ENCODE measurements around the gene RAB9A. TPM values are rescaled to one million over a fixed set of nuclear protein-coding genes. Genes with fewer than 3 reads are reported as not detected.

The RAB9A gene
- total RNA-seq, 1 experiment from 2014 or later: 15.3 TPM

DNA sequence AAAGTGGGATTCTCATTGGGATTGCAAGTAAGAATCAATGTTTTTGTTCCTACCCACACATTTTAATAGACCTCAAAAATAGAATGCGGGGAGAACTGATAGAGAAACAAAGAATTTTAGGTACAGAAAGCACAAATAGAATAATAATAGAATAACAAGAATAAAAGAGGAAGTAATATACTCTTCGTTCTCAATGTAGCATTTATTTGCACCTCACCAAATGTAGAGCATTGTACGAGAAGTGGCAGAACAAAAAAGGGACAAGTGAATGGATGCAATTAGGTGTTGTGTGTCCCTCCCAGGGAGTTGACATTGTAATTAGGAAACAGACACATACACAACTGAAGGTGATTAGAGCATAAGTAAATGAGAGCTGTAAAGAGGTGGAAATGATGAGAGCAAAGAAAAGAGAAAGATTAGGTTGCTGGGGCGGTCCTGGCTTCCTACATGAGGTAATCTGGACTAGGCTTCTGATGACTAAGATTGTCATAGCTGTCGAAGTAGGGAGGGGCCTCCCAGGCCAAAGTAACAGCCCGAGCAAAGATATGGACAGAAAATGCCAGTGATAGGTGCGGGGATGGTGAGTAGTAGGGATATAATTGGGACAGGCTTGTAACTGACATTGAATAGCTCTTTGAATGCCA is 10.4 kb downstream of the RAB9A start:
- CTCF ChIA-PET: no interaction called here

GRCh38 chrX:13700380-13700779 is 11.5 kb downstream of the RAB9A start:
- ATAC-seq: no peak
- ChIA-PET POLR2A (no interaction called here), CTCF (no interaction called here)
- Histone ChIP-seq H3K27ac (ENCODE audit: low read length) (no peak overlapping the region), H3K9me3 (ENCODE audit: control insufficient read depth, insufficient read depth, low read depth, low read length) (no peaks in the 10 kb centered on the region), H3K4me3 (ENCODE audit: low read depth in 2 of 2, low read length in 2 of 2) (no peak overlapping the region), H3K27me3 (ENCODE audit: control insufficient read depth, insufficient read depth, low read length) (no peaks in the 10 kb centered on the region), H3K36me3 (ENCODE audit: control insufficient read depth, insufficient read depth, low read length) (no peaks in the 10 kb centered on the region), H3K4me1 (ENCODE audit: control insufficient read depth, insufficient read depth, low read length) (no peaks in the 10 kb centered on the region)
- intact Hi-C loops (cut with micrococcal nuclease; ENCODE audit: unreplicated experiment) (no loop called here), in situ Hi-C loops (cut with HindIII; ENCODE audit: low pct_unique_long_range_greater_than_20kb, low sequenced_read_pairs) (no loop called here)
- TF ChIP-seq CTCF (IDR thresholded peaks at IDR 0.05): no peak
- no peak for TF ChIP-seq SIN3A (IDR thresholded peaks at IDR 0.05; ENCODE audit: borderline replicate concordance, insufficient read depth, low read depth, low read length)
- TF ChIP-seq POLR2AphosphoS5 (IDR thresholded peaks at IDR 0.05; ENCODE audit: low read depth, low read length): no peak
- TF ChIP-seq, protein P1, sequence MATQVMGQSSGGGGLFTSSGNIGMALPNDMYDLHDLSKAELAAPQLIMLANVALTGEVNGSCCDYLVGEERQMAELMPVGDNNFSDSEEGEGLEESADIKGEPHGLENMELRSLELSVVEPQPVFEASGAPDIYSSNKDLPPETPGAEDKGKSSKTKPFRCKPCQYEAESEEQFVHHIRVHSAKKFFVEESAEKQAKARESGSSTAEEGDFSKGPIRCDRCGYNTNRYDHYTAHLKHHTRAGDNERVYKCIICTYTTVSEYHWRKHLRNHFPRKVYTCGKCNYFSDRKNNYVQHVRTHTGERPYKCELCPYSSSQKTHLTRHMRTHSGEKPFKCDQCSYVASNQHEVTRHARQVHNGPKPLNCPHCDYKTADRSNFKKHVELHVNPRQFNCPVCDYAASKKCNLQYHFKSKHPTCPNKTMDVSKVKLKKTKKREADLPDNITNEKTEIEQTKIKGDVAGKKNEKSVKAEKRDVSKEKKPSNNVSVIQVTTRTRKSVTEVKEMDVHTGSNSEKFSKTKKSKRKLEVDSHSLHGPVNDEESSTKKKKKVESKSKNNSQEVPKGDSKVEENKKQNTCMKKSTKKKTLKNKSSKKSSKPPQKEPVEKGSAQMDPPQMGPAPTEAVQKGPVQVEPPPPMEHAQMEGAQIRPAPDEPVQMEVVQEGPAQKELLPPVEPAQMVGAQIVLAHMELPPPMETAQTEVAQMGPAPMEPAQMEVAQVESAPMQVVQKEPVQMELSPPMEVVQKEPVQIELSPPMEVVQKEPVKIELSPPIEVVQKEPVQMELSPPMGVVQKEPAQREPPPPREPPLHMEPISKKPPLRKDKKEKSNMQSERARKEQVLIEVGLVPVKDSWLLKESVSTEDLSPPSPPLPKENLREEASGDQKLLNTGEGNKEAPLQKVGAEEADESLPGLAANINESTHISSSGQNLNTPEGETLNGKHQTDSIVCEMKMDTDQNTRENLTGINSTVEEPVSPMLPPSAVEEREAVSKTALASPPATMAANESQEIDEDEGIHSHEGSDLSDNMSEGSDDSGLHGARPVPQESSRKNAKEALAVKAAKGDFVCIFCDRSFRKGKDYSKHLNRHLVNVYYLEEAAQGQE (IDR thresholded peaks at IDR 0.05; ENCODE audit: insufficient read depth in 1 of 2, low read depth in 2 of 2, low read length in 1 of 2): no peak
- TF ChIP-seq TCF7L2 (IDR thresholded peaks at IDR 0.05; ENCODE audit: low read depth, low read length): no peak
- DNase-seq (ENCODE audit: low read depth, low spot score): no peak
- no TSS peak for BruUV-seq (replicated peaks)

More for the DNA sequence above, 10.4 kb downstream of the RAB9A start:
- intact Hi-C loops (cut with micrococcal nuclease; ENCODE audit: unreplicated experiment) (no loop called here), in situ Hi-C loops (cut with HindIII; ENCODE audit: low pct_unique_long_range_greater_than_20kb, low sequenced_read_pairs) (no loop called here)
- no peak overlapping the region for H3K4me3 ChIP-seq (ENCODE audit: low read depth in 2 of 2, low read length in 2 of 2)
- no peaks in the 10 kb centered on the region for H3K27me3 ChIP-seq (ENCODE audit: control insufficient read depth, insufficient read depth, low read length)
- no peaks in the 10 kb centered on the region for H3K4me1 ChIP-seq (ENCODE audit: control insufficient read depth, insufficient read depth, low read length)
- ATAC-seq: no peak
- BruUV-seq (replicated peaks): no TSS peak
- no peak for TF ChIP-seq TCF7L2 (IDR thresholded peaks at IDR 0.05; ENCODE audit: low read depth, low read length)
- no peak for TF ChIP-seq CTCF (IDR thresholded peaks at IDR 0.05)
- TF ChIP-seq, protein P1 (IDR thresholded peaks at IDR 0.05; ENCODE audit: insufficient read depth in 1 of 2, low read depth in 2 of 2, low read length in 1 of 2): no peak
- no peak for TF ChIP-seq SIN3A (IDR thresholded peaks at IDR 0.05; ENCODE audit: borderline replicate concordance, insufficient read depth, low read depth, low read length)
- no peak for TF ChIP-seq POLR2AphosphoS5 (IDR thresholded peaks at IDR 0.05; ENCODE audit: low read depth, low read length)
- no peak for DNase-seq (ENCODE audit: low read depth, low spot score)
- H3K36me3 ChIP-seq (ENCODE audit: control insufficient read depth, insufficient read depth, low read length): no peaks in the 10 kb centered on the region
- no peaks in the 10 kb centered on the region for H3K9me3 ChIP-seq (ENCODE audit: control insufficient read depth, insufficient read depth, low read depth, low read length)
- POLR2A ChIA-PET: interaction anchor here (0.7 kb wide), 1 partner anchor 7 kb away, joined by 4 read pairs; no protein-coding TSS in a partner anchor
- H3K27ac ChIP-seq (ENCODE audit: low read length): no peak overlapping the region
